DMS53 treated with DMSO at 0.1 percent for 48 hours (cell line): ENCODE results near the gene CTBP2.
A peak's percentile ranks its signal among the peaks of the same experiment; 100 is the strongest.

Experiments used
- DNase-seq: peaks from one replicate; lab custom pipeline; 2025; ENCODE audit not compliant: unreplicated experiment; lab: John Stamatoyannopoulos, UW

CTBP2 gene

GRCh38 chr10:125128397-125129075, 31.8 kb downstream of the CTBP2 start:
- no peak for DNase-seq

- DNase-seq, result no peak
These were observed 32.4 kb downstream of the CTBP2 start for GRCh38 chr10:125127986-125128385.

GRCh38 chr10:125127110-125127509, 33.3 kb downstream of the CTBP2 start:
- no peak for DNase-seq

- no peak for DNase-seq
These were observed 34.2 kb downstream of the CTBP2 start for GRCh38 chr10:125125951-125126735.

GRCh38 chr10:125124907-125125306, 35.5 kb downstream of the CTBP2 start:
- no peak for DNase-seq

GRCh38 chr10:125124115-125124487, 36.3 kb downstream of the CTBP2 start:
- no peak for DNase-seq

- DNase-seq, result peak; percentile 67
These were observed 36.8 kb downstream of the CTBP2 start for GRCh38 chr10:125123476-125124114.

- no peak for DNase-seq
These were observed 37.8 kb downstream of the CTBP2 start for GRCh38 chr10:125122566-125122965.

GRCh38 chr10:125121003-125121402, 39.4 kb downstream of the CTBP2 start:
- DNase-seq, result no peak

- peak; percentile 44 for DNase-seq
These were observed 40.2 kb downstream of the CTBP2 start for GRCh38 chr10:125120053-125120710.

- DNase-seq, result no peak
These were observed 41.7 kb downstream of the CTBP2 start for GRCh38 chr10:125118701-125119100.

- DNase-seq, result no peak
These were observed 42.3 kb downstream of the CTBP2 start for GRCh38 chr10:125118011-125118611.

- no peak for DNase-seq
These were observed 43.6 kb downstream of the CTBP2 start for GRCh38 chr10:125116652-125117310.

- DNase-seq, result no peak
These were observed 44.2 kb downstream of the CTBP2 start for GRCh38 chr10:125116041-125116649.

GRCh38 chr10:125115409-125115808, 45.0 kb downstream of the CTBP2 start:
- DNase-seq, result no peak

GRCh38 chr10:125114761-125115391, 45.5 kb downstream of the CTBP2 start:
- no peak for DNase-seq

- DNase-seq, result no peak
These were observed 46.5 kb downstream of the CTBP2 start for GRCh38 chr10:125113691-125114371.

GRCh38 chr10:125112697-125113494, 47.5 kb downstream of the CTBP2 start:
- DNase-seq, result no peak
